ENCODE data around the gene ST3GAL5.
"Not testable (repeated sequence)": the region's sequence is repeated elsewhere in the genome, so short reads cannot be mapped to it uniquely, and the experiment has no call there.

ST3GAL5 gene

GRCh38 chr2:85830645-85831044 is 58.1 kb downstream of the ST3GAL5 start:
- no peak for DNase-seq

- not testable (repeated sequence) for DNase-seq
Measured at GRCh38 chr2:85829394-85829793, 59.4 kb downstream of the ST3GAL5 start.

DNA sequence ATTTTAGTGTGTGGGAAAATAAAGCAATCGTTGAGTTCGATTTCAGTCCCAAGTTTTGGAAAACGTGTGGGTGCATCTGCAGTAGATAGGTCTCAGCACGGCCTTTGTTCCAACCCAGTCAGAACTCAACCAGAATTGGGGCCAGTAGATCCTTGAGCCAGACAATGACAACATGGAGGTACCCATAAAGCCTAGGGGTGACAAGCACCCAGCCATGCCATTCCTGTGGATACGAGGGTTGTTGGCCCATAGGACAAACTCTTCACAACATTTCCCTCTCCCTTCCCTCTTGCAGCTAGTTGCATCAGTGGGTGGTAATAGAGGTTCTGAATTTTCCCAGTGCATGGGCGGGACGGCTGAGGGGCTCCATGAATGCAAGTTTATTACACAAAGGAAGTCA is 60.1 kb downstream of the ST3GAL5 start:
- DNase-seq = peak; percentile 45

DNA sequence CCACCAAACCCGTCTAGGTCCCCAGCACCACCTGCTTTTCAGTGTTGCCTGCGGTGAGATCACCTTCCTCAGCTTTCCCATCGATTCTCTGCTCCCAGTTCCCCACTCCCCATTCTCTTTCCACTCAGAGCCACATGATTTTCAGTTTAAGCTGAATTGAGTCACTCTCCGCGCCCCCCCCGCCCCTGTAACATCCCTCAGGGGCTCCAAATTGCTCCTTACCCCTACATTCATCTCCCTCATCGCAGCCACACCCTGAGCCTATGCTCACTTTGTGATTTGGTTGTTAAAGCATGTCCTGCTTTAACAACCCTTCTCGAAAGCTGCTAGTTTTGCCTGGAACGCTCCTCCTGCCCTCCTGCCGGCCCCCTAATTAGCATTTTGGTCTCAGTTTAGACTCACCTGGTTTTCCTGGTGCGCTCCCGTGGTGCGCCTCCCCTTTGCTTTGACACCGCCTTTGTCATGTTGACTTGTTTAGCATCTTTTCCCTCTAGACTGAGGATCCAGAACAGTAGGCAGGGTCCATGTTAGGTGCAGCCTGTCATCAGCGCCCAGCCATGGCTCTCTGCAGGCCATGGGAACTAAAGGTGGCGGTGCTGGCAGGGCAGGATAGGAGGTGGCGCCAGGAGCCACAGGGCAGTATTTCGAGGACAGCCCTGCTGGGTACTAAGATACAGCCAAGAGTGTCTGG is 60.8 kb downstream of the ST3GAL5 start:
- no peak for DNase-seq

DNA sequence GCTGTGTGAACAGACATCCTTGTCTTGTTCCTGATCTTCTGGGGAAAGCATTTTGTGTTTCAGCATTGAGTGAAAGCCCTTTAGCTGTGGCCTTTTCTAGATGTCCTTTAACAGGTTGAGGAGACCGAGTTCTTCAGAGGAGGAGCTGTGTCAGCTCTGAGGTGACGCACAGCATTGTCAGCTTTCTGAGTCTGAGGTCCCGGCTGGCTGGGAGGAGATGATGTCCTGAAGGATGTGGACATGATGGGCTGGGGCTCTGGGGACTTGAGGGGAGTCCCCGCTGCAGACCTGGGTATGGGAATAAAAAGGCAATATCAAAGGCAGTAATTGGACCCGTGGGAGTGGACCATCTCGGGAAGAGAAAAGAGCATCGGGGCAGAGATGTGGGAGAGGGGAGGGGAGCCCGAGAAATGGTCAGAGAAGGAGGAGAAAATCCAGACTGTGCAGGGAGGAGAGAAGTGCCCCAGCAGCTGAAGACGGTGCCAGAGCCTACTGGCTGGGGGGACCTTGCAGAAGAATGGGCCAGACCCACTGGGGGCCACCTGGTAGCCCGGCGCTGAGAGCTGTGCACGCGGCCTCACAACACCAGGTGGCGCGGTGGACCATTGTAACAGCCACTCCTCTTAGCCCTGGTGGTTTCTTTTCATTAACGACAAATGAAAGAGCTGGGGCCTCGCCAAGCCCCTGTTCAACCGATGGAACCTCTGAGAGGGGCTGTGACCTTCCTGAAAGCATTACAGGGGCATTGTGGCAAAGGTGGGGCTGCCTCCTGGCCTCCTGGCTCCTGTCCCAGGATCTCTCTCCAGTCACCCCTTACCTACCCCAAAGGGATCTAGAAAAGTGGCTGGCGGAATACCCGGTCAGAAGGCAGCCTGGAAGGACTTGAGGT is 61.6 kb downstream of the ST3GAL5 start:
- DNase-seq = peak; percentile 68

GRCh38 chr2:85823951-85824350 is 64.8 kb downstream of the ST3GAL5 start:
- DNase-seq = no peak

- DNase-seq = no peak
Measured at GRCh38 chr2:85822766-85823165, 66.0 kb downstream of the ST3GAL5 start.

- DNase-seq = no peak
Measured at GRCh38 chr2:85819811-85820510, 68.8 kb downstream of the ST3GAL5 start.

DNA sequence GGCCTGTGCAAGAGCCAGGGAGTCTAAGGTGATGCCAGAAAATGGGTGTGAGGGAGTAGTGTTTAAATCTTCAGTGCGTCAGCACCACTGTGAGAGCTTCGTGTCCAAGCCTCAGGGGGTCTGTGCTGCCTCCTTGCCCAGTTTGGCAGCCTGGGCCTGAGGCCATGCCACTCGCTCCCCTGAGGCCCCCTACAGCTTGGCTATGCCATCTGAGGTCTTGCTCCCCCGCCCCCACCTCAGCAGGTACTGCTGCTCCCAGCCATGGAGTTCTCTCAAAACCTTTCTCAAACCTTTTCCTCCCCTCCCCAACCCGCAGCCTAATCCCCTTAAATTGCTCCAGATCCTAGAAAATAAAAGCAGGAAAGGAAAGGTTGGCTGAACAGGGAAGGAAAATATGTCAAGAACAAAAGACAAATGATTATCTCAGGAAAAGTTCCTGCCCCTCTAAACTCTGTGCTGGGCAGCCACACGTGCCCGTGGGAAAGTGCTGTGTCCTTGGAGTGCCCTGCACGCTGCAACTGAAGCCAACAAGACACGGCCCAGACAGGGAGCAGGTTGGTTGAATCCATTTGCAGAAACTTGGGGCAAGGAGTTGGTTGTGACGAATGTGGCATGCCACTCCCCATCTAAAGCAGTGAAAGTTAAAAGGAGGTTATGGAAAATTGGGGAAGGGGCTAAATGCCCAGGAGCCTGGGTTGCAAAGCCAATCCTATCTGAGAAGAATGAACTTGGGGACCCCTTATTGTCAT is 73.8 kb downstream of the ST3GAL5 start:
- no peak for DNase-seq

- DNase-seq = peak; percentile 80
Measured at GRCh38 chr2:85813982-85814801, 74.6 kb downstream of the ST3GAL5 start.

GRCh38 chr2:85813211-85813981 is 75.4 kb downstream of the ST3GAL5 start:
- no peak for DNase-seq

GRCh38 chr2:85812094-85812735 is 76.6 kb downstream of the ST3GAL5 start:
- no peak for DNase-seq

GRCh38 chr2:85811180-85812093 is 77.4 kb downstream of the ST3GAL5 start:
- peak; percentile 86 for DNase-seq

DNA sequence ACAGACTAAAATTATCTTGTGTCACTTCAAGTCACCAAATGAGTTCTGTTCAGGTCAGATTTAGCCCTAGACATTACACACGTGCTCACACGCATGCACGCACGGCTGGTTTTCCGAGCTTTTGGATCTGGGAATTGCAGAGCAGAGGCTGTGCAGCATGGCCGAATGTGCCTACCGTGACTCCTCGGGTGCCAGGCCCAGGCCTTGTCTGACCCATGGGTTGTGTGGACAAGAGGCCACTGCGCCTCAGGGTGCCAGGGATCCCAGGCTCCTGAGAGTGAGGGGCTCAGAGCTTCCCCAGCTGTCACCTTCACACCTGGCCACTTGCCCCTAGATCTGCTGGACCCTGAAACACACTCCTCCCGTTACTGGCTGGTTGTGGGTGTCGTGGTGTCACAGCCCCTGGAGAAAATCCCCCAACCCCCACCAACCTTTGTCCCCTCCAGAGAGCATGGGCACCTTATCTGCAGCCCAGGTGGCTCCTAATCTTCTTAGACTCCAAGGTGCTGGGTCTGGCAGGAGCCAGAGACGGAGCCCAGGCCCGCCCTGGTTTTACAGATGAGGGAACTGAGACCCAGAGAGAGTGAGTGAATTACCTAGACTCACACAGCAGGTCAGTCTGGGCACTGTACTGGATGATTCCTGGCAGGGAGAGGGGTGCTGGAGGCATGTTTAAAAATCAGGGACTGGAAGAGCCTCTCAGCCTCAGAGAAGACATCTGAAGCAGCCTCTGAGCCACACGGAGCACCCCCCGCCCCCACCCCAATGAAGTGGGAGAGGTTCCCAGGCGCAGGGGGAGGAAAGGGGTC is 78.2 kb downstream of the ST3GAL5 start:
- no peak for DNase-seq

DNA sequence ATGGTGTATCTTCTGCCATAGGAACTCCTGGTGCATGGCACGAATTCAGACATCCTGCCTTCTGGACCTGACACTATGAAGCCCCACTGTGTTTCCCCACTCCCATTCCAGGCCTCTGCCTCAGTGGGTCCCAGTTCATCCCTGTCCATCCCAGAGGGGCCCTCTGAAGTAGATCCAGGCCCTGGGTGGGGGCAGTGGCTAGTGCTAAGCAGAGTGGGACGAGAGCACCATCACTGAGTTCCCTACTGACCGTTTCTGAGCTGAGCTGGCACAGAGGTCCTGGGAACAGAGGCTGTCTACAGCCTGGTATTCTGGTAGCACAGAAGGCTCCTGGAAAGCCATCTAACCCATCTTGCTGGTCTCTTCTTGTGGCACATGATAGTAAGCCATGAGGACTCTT is 81.0 kb downstream of the ST3GAL5 start:
- no peak for DNase-seq

GRCh38 chr2:85806358-85807118 is 82.3 kb downstream of the ST3GAL5 start:
- no peak for DNase-seq

DNA sequence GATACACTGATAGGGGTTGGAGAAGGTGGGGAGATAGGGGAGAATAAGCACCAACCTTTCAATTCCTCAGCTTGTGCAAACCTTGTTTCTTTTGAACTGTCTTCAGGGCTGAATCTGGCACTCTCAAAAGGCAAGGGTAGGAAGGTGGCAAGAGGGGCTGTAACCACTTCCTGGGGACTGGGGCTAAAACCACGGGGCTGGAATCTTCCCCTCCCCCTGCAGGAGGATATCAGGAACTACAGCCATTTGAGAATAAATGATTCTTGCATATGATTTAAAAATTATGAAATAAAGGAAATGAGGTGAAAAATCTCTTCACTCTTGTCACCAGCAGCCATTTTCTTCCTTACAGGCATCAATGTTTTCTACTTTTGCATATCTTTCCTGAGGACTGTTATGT is 84.2 kb downstream of the ST3GAL5 start:
- DNase-seq = no peak
